ENCODE data around the gene CDK17.

GRCh38 chr12:96257550-96258103 lies 142.6 kb downstream of the CDK17 start:
- no peak for TF ChIP-seq CTCF (IDR thresholded peaks at IDR 0.05)
- TF ChIP-seq EZH2 (IDR thresholded peaks at IDR 0.05; ENCODE audit: borderline replicate concordance, insufficient read depth, low read depth, low read length, poor library complexity, severe bottlenecking), result no peak

Measured in B cell (primary cell).